GM13977 (cell line): ENCODE data around the gene C17orf107.
"Not testable (repeated sequence)": the region's sequence is repeated elsewhere in the genome, so short reads cannot be mapped to it uniquely, and the experiment has no call there.

Experiments
- DNase-seq: peaks from one replicate; pipeline ENCODE4 v3.0.0; 2012; ENCODE audit warnings: low spot score
- in situ Hi-C: fragments of 300-500 bp; cut with MboI; formaldehyde crosslinking; loops from one replicate; pipeline ENCODE4 v1.12.0; 2022; ENCODE audit warnings: low sequenced_read_pairs, low pct_unique_long_range_greater_than_20kb, mixed read lengths, inconsistent platforms; ENCODE audit not compliant: unreplicated experiment
- TF ChIP-seq, protein P1 (sequence below): IDR thresholded peaks from 2 replicates; pipeline ENCODE4 v1.5.1; 2012; ENCODE audit warnings: mild to moderate bottlenecking, control low read depth; ENCODE audit not compliant: insufficient read depth; ENCODE audit errors: extremely low read depth, missing control alignments

C17orf107 gene

DNA sequence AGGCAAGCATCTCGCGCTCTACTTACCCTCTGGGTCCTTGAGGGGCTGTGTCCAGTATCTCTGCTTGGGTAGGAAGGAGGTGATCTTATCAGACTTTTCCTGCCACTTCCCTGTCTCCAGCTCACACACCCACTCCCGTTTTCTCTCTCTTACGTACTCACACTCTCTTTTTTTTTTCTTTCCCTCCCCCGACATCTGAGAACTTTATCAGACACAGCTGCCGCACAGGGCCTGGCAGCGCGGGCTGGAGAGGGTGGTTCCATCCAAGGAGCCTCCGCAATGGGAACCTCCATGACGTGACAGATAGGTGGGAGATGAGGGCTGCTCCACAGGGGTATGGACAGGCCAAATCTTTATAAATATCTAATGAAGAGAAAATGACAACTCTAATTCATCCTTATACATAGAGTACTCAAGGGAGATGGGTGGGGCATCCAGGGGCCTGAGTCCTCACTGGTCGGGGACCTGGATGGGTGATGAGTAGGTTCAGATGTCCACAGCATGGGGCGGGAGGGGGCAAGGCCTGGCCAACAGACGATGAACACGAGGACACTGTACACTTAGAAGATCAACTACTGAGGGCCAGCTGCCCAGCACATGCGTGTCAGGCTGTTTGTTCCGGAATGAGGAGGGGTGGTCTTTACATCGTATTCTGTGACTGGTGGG is 42.9 kb upstream of the C17orf107 start:
- TF ChIP-seq, protein P1, sequence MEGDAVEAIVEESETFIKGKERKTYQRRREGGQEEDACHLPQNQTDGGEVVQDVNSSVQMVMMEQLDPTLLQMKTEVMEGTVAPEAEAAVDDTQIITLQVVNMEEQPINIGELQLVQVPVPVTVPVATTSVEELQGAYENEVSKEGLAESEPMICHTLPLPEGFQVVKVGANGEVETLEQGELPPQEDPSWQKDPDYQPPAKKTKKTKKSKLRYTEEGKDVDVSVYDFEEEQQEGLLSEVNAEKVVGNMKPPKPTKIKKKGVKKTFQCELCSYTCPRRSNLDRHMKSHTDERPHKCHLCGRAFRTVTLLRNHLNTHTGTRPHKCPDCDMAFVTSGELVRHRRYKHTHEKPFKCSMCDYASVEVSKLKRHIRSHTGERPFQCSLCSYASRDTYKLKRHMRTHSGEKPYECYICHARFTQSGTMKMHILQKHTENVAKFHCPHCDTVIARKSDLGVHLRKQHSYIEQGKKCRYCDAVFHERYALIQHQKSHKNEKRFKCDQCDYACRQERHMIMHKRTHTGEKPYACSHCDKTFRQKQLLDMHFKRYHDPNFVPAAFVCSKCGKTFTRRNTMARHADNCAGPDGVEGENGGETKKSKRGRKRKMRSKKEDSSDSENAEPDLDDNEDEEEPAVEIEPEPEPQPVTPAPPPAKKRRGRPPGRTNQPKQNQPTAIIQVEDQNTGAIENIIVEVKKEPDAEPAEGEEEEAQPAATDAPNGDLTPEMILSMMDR = no peak
- no peak for DNase-seq
- in situ Hi-C loops = no loop called here

DNA sequence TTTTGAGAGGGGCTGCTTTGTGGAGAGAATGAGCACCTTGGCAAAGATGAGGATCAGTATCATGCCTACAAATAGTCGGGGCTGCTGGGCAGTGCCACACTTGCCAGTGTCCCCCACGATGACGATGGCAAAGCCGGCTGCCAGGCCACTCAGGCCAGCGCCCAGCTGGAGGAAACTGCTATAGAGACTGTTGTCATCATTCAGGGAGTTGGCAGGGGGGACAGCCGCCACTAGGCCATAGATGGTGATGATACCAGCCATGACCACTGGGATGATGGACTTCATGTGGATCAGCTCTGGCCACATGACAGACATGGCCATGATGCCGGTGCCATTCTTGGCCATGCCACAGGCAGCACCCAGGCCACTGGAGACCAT is 42.4 kb upstream of the C17orf107 start:
- no peak for DNase-seq
- TF ChIP-seq, protein P1 = no peak
- in situ Hi-C loops = no loop called here

DNA sequence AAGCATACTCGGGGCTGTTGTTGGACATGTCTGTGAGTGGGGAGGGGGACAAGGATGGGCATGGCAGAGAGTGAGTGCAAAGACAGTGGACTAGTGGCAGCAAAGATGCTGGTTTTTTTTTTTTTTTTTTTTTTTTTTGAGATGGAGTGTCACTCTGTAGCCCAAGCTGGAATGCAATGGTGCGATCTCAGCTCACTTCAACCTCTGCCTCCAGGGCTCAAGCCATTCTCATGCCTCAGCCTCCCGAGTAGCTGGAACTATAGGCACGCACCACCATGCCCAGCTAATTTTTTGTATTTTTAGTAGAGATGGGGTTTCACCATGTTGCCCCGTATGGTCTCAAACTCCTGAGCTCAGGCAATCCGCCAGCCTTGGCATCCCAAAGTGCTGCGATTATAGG is 42.0 kb upstream of the C17orf107 start:
- in situ Hi-C loops = not testable (repeated sequence)

DNA sequence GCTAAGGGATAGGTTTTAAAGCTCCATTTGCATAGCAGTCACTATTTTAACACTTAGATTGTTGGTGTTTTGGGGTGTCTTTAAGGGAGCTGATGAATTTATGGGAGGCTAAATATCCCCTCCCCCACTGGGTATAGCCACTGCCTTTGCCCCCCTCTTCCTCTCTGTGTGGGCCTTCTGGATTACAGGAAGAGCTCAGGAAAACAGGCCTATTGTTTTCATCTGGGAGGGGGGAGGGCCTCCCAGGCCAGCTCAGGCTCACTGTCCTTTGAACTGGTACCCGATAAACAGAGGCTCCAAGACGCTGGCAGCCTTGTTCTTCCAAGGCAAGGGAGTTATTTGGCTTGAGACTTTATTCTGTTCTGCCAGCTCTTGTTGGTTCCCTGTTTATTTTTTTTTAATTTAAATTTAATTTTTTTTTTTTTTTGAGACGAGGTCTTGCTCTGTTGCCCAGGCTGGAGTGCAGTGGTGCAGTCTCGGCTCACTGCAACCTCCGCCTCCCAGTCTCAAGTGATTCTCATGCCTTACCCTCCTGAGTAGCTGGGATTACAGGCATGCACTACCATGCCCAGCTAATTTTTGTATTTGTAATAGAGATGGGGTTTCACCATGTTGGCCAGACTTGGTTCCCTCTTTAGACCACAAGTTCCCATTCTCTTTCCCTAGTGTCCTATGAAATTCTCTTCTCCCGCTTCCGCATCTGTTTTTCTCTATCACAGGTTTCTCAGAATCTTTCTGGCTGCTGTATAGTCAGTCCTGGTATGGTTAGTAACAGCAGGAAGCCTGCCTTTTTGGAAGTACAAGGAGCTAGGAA is 41.1 kb upstream of the C17orf107 start:
- TF ChIP-seq, protein P1 = no peak
- DNase-seq = no peak
- in situ Hi-C loops = no loop called here

More for the DNA sequence above, 42.0 kb upstream of the C17orf107 start:
- DNase-seq = not testable (repeated sequence)

DNA sequence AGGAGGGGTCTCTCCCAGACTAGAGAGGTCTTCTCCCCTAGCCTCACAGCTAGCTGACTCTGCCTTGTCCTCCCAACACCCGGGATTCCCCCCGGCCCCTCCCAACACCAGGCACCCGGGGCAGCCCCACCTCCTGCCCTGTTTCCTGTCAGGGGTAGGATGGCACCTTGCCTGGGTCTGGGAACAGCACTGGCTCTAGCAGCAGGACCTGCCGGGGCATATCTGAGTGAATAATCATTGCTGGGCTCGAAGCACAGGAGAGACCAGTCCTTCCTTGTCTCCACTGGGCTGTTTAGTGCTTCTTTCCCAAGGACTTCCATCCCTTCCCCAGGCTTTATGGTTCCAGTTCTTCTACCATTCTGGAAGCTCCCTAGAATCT is 40.5 kb upstream of the C17orf107 start:
- in situ Hi-C loops = no loop called here
- no peak for DNase-seq
- TF ChIP-seq, protein P1 = no peak

DNA sequence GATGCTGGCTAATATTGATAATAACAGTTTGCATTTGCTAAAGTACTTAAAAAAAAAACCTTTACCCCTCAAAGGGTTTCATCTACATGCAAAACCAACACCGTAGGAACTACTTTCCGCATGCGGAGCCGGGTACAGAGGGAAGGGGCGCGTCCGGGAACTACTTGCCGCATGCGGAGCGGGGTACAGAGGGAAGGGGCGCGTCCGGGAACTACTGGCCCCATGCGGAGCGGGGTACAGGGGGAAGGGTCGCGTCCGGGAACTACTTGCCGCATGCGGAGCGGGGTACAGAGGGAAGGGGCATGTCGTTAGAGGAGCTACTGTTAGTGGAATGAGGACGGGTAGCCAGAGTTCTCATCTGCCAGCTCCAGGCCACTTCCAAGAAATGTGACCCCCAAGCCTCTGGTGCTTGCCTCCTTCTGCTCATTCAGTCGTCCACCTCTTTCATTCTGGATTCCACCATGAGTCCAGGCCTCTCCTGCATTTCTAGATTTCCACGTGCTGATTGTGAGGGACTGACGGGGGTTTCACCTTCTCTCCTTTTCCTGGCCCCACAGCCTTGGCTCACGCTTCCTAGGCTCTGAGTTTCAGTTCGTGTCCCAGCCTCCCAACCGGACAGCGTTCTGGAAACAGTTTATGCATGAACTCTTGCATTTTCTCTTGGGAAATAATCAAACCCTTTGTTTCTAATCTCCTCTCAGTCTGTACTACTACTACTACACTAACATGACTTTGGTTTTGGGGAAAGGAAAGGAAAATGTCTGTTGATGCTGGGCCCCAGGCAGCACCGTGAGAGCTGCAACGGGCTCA is 39.3 kb upstream of the C17orf107 start:
- TF ChIP-seq, protein P1 = no peak
- no peak for DNase-seq
- in situ Hi-C loops = no loop called here
